Psoas muscle (tissue), 8 donors: ENCODE measurements around the gene ACTN2. TPM values are rescaled to one million over a fixed set of nuclear protein-coding genes. Genes with fewer than 3 reads are reported as not detected.

Experiments used
- ATAC-seq, 4 donors: fragments of 200-7000 bp; cut with Tn5 transposase; one replicate each; pipeline ENCODE4 v1.9.1; 2020; ENCODE audit warnings: moderate library complexity in 3 of 4, mild to moderate bottlenecking in 2 of 4
- DNase-seq, 2 donors: peaks; one replicate each; pipeline ENCODE4 v3.0.0-alpha.2; 2020
- H3K27ac ChIP-seq: fragments of 200-600 bp; one replicate; pipeline ENCODE4 v1.8.0; 2022
- H3K27me3 ChIP-seq, 3 donors: fragments of 200-600 bp in 1 of 3; one replicate each; pipeline versions ENCODE4 v1.6.1 to v1.8.0; 2013 to 2022; ENCODE audit warnings: low read length in 2 of 3, mild to moderate bottlenecking in 2 of 3, moderate library complexity in 1 of 3; ENCODE audit not compliant: insufficient read depth in 3 of 3
- H3K36me3 ChIP-seq, 2 donors: fragments of 200-600 bp in 1 of 2; one replicate each; pipeline versions ENCODE4 v1.6.1 to v1.8.0; 2013 to 2022; ENCODE audit warnings: low read depth in 1 of 2, mild to moderate bottlenecking in 1 of 2, moderate library complexity in 1 of 2; ENCODE audit not compliant: insufficient read depth in 1 of 2
- H3K4me1 ChIP-seq: fragments of 200-600 bp; one replicate; pipeline ENCODE4 v1.8.0; 2022
- H3K4me3 ChIP-seq: fragments of 200-600 bp; one replicate; pipeline ENCODE4 v1.8.0; 2022; ENCODE audit warnings: mild to moderate bottlenecking
- H3K9me3 ChIP-seq: fragments of 200-600 bp; one replicate; pipeline ENCODE4 v1.8.0; 2022
- WGBS, 3 donors: extraction: QIAGEN DNeasy Blood & Tissue Kit; methylation state at CpG; one replicate each; pipeline versions ENCODE4 v1.1.6 to v1.1.7; 2013; 5-methylcytosine and 5-hydroxymethylcytosine counted together
- intact Hi-C, 2 donors: fragments of 100-400 bp; cut with DNase I; formaldehyde crosslinking; loops; one replicate each; pipeline versions ENCODE4 v1.11.0 to v1.14.2; 2022
- polyA plus RNA-seq, 3 donors: library from polyadenylated mRNA; stranded (reverse); fragments of 200-250 nt; gene quantifications; one replicate each; pipeline ENCODE4 v1.2.3, GENCODE V29; 2013
- total RNA-seq, 4 donors: library from RNA; stranded (reverse); fragmentation: NEBNext Ultra II Directional in 2 of 4; extraction: Animal tissue kit (Norgen Biotek cat#: 25700) in 2 of 4; gene quantifications; one replicate each; pipeline versions ENCODE4 v1.2.1 to v1.2.4, GENCODE V29; 2021 to 2023
- TF ChIP-seq, protein P1 (sequence below): fragments of 200-600 bp; IDR thresholded peaks from one replicate; pipeline ENCODE4 v1.8.0; 2022; ENCODE audit warnings: antibody characterized with exemption
- donor health status: healthy with polysubstance abuse.
- donor health status: DM: no; HTN: no; CAD: no; lungs with moderate emphysema.
- donor health status: Bipolar disorder and iron deficiency.
- donor health status: healthy.
- donor health status: DM: yes; HTN: yes; CAD: no.
- donor health status: DM: no; HTN: no; CAD: no.
- donor health status: DM: no; HTN: no; CAD: no.
- donor health status: DM: yes; HTN: yes; CAD: no.

The ACTN2 gene
- total and polyA plus RNA-seq, 7 donors: 792 to 4,645 (median 2,645) TPM

DNA sequence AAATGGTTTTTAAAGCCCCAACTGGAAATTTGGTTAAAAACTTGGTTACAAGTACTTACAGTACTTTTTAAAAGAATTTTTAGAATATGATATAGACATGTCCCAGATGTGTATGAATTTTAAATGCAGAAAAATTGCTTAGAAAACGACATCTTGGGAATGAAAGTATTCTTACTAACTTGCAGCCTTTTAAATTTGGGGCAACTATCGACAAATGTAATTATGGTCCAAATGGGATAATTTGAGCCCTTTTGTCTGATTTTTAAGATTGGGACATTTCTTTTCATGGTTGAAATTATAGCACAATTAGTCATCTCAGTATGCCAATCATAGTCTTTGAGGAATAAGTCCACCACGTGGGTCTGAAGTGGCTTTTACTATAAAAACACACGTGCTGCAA lies 65.6 kb downstream of the ACTN2 start:
- no peak for DNase-seq
- TF ChIP-seq, protein P1, sequence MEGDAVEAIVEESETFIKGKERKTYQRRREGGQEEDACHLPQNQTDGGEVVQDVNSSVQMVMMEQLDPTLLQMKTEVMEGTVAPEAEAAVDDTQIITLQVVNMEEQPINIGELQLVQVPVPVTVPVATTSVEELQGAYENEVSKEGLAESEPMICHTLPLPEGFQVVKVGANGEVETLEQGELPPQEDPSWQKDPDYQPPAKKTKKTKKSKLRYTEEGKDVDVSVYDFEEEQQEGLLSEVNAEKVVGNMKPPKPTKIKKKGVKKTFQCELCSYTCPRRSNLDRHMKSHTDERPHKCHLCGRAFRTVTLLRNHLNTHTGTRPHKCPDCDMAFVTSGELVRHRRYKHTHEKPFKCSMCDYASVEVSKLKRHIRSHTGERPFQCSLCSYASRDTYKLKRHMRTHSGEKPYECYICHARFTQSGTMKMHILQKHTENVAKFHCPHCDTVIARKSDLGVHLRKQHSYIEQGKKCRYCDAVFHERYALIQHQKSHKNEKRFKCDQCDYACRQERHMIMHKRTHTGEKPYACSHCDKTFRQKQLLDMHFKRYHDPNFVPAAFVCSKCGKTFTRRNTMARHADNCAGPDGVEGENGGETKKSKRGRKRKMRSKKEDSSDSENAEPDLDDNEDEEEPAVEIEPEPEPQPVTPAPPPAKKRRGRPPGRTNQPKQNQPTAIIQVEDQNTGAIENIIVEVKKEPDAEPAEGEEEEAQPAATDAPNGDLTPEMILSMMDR: no peak
- no peak overlapping the region for H3K4me3 ChIP-seq
- H3K27ac ChIP-seq: no peak overlapping the region
- no peaks in the 10 kb centered on the region for H3K27me3 ChIP-seq
- H3K9me3 ChIP-seq: no peaks in the 10 kb centered on the region
- no peaks in the 10 kb centered on the region for H3K4me1 ChIP-seq
- no peak for ATAC-seq
- peaks cover 9 to 87% of the 10 kb centered on the region in 2 donors for H3K36me3 ChIP-seq
- intact Hi-C loops: loop anchor here (10.0 kb wide), 2 partner anchors 83 to 113 kb away; no protein-coding TSS in a partner anchor
- WGBS, 3 donors: 68 to 78% (median 70%) methylated on average over 4 of the region's 4 CpGs

DNA sequence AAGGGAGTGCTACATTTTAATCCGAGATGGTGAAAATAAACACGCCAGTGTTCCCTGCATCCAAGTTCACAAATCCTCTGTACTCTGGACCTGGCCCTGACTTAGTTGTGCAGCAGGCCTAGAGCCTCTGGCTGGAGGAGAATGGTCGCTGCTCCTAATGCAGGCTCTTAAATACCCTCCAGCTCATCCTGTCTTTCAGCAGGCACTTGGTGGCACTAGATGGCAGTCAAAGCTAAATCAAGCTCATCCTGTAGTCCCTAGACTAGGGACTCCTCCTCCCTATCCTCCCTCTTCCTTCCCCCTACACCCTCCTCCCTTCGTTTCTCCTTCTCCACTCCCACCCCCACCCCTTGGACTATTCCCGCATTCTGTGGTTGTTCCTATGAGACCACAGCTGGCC lies 67.2 kb downstream of the ACTN2 start:
- H3K4me1 ChIP-seq: no peaks in the 10 kb centered on the region
- no peaks in the 10 kb centered on the region for H3K27me3 ChIP-seq
- ATAC-seq (peak; percentile 26 to 49 (median 40)), DNase-seq (no peak)
- 45 to 62% (median 51%) methylated on average over 5 of the region's 5 CpGs for WGBS, 3 donors
- H3K36me3 ChIP-seq: peaks cover 5 to 86% of the 10 kb centered on the region in 2 donors
- intact Hi-C loops: loop anchor here (10.0 kb wide), 2 partner anchors 81 to 111 kb away; no protein-coding TSS in a partner anchor
- H3K4me3 ChIP-seq: no peak overlapping the region
- TF ChIP-seq, protein P1: no peak
- H3K27ac ChIP-seq: no peak overlapping the region
- H3K9me3 ChIP-seq: no peaks in the 10 kb centered on the region

DNA sequence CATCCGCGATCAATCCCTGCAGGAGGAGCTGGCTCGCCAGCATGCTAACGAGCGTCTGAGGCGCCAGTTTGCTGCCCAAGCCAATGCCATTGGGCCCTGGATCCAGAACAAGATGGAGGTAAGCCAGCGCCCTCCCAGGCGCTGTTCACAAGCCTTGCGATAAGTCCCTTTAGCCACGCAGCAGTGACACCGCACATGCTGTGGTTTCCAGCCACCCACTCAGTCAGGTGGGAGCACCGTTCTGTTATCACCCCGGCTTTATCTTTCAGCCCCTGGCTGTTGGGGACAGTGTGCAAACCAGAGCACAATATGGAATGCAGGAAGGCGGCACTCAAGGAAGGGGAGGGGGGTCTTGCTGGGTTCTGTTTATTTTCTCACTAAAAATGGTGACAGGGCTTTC lies 67.7 kb downstream of the ACTN2 start:
- no peak for DNase-seq
- Histone ChIP-seq H3K4me1 (no peaks in the 10 kb centered on the region), H3K36me3 (peaks cover 2 to 86% of the 10 kb centered on the region in 2 donors), H3K9me3 (no peaks in the 10 kb centered on the region), H3K27ac (no peak overlapping the region), H3K4me3 (no peak overlapping the region), H3K27me3 (no peaks in the 10 kb centered on the region)
- WGBS, 3 donors: 65 to 80% (median 71%) methylated on average over 14 of the region's 14 CpGs
- ATAC-seq: peak; percentile 4 to 30 (median 27)
- TF ChIP-seq, protein P1: no peak
- intact Hi-C loops: loop anchor here (10.0 kb wide), 2 partner anchors 81 to 111 kb away; no protein-coding TSS in a partner anchor

DNA sequence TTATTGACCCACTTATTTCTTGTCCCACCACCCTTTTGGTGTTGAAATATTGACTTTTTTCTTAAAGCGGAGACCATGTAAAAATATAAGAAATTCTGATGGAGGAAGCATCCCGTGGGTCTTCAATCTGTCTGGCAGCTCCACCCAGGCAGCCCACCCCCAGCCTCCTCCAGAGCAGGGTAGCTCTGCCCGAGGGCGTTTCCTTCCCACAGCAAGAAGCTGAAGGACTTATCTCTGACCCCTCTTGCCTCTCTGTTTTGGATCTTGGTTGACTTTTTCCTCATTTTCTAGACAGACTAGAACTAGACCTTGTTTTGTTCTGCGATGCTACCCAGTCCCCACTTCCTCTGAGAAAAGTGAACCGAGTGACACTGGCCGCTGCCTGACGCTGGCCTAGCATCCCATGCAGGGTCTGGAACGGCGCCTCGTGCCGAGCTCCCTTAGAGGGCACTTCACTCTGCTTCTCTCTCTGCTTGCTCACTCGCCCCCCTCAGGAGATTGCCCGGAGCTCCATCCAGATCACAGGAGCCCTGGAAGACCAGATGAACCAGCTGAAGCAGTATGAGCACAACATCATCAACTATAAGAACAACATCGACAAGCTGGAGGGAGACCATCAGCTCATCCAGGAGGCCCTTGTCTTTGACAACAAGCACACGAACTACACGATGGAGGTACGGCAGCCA lies 68.4 kb downstream of the ACTN2 start:
- peaks cover 0 to 86% of the 10 kb centered on the region in 2 donors for H3K36me3 ChIP-seq
- H3K9me3 ChIP-seq: no peaks in the 10 kb centered on the region
- no peaks in the 10 kb centered on the region for H3K4me1 ChIP-seq
- H3K4me3 ChIP-seq: no peak overlapping the region
- intact Hi-C loops: loop anchor here (10.0 kb wide), 2 partner anchors 80 to 110 kb away; no protein-coding TSS in a partner anchor
- H3K27me3 ChIP-seq: no peaks in the 10 kb centered on the region
- DNase-seq (no peak), ATAC-seq (no peak)
- 82 to 89% (median 85%) methylated on average over 18 of the region's 18 CpGs for WGBS, 3 donors
- no peak overlapping the region for H3K27ac ChIP-seq
- TF ChIP-seq, protein P1: no peak
